Neural progenitor cell (in vitro differentiated cells): ENCODE measurements around the gene PITRM1. TPM values are rescaled to one million over a fixed set of nuclear protein-coding genes. Genes with fewer than 3 reads are reported as not detected.

Experiments used
- DNase-seq: peaks from one replicate; pipeline ENCODE4 v3.0.0-alpha.2; 2016; ENCODE audit warnings: low spot score
- H2AFZ ChIP-seq: fragments of 200-600 bp; sonication (generic); replicated peaks from 2 replicates; pipeline ENCODE4 v1.6.1; 2016; ENCODE audit warnings: antibody characterized with exemption
- H3F3A ChIP-seq: fragments of 200-600 bp; sonication (generic); 2 replicates; pipeline ENCODE4 v1.6.1; 2016; ENCODE audit warnings: antibody characterized with exemption, low read depth
- H3K27ac ChIP-seq: fragments of 200-600 bp; sonication (generic); 2 replicates; pipeline ENCODE4 v1.5.1; 2016; ENCODE audit warnings: mild to moderate bottlenecking
- H3K27me3 ChIP-seq: fragments of 200-600 bp; sonication (generic); 2 replicates; pipeline ENCODE4 v1.6.1; 2016; ENCODE audit warnings: mild to moderate bottlenecking, moderate library complexity
- H3K36me3 ChIP-seq: fragments of 200-600 bp; sonication (generic); 2 replicates; pipeline ENCODE4 v1.5.1; 2016
- H3K4me1 ChIP-seq: fragments of 200-600 bp; sonication (generic); 2 replicates; pipeline ENCODE4 v1.6.1; 2016; ENCODE audit warnings: mixed run types
- H3K4me2 ChIP-seq: fragments of 200-600 bp; sonication (generic); 2 replicates; pipeline ENCODE4 v1.6.1; 2016
- H3K4me3 ChIP-seq: fragments of 200-600 bp; sonication (generic); 2 replicates; pipeline ENCODE4 v1.5.1; 2016
- H3K79me2 ChIP-seq: fragments of 200-600 bp; sonication (generic); 2 replicates; pipeline ENCODE4 v1.6.1; 2016; ENCODE audit warnings: low read depth
- H3K9ac ChIP-seq: fragments of 200-600 bp; sonication (generic); 2 replicates; pipeline ENCODE4 v1.6.1; 2016
- H3K9me3 ChIP-seq: fragments of 200-600 bp; sonication (generic); 2 replicates; pipeline ENCODE4 v1.5.1; 2016; ENCODE audit warnings: low read depth
- H4K20me1 ChIP-seq: fragments of 200-600 bp; sonication (generic); 2 replicates; pipeline ENCODE4 v1.6.1; 2016; ENCODE audit warnings: low read depth
- H3K27ac Mint-ChIP-seq: 3 replicates; pipeline ENCODE4 v1.8.0; 2021; ENCODE audit warnings: mixed read lengths
- H3K27me3 Mint-ChIP-seq: 2 replicates; pipeline ENCODE4 v1.8.0; 2022; ENCODE audit warnings: low read depth, mild to moderate bottlenecking, inconsistent platforms, moderate library complexity, mixed read lengths; ENCODE audit not compliant: insufficient read depth
- H3K36me3 Mint-ChIP-seq: 3 replicates; pipeline ENCODE4 v1.8.0; 2021; ENCODE audit warnings: mixed read lengths
- H3K4me1 Mint-ChIP-seq: 3 replicates; pipeline ENCODE4 v1.8.0; 2021; ENCODE audit warnings: mixed read lengths
- H3K4me3 Mint-ChIP-seq: 3 replicates; pipeline ENCODE4 v1.8.0; 2021; ENCODE audit warnings: mild to moderate bottlenecking, moderate library complexity, mixed read lengths
- H3K9me3 Mint-ChIP-seq: 3 replicates; pipeline ENCODE4 v1.8.0; 2020; ENCODE audit warnings: mixed read lengths
- EZH2 ChIP-seq: fragments of 200-600 bp; sonication (generic); IDR thresholded peaks from 2 replicates; pipeline ENCODE4 v1.6.1; 2017; ENCODE audit warnings: antibody characterized with exemption, mild to moderate bottlenecking, moderate library complexity
- EZH2phosphoT487 ChIP-seq: fragments of 200-600 bp; sonication (generic); IDR thresholded peaks from 2 replicates; pipeline ENCODE4 v1.6.1; 2017; ENCODE audit warnings: antibody characterized with exemption
- total RNA-seq: library from RNA; depleted of rRNA; stranded (reverse); fragments of >200 nt; gene quantifications from 2 replicates; pipeline ENCODE4 v1.2.3, GENCODE V29; 2015; ENCODE audit warnings: low replicate concordance
- TF ChIP-seq, protein P1 (sequence below): fragments of 200-600 bp; sonication (generic); IDR thresholded peaks from 2 replicates; pipeline ENCODE4 v1.5.1; 2017; ENCODE audit warnings: antibody characterized with exemption, mild to moderate bottlenecking

Gene PITRM1
- total RNA-seq, 1 donor from 2014 or later = 38.0 TPM

DNA sequence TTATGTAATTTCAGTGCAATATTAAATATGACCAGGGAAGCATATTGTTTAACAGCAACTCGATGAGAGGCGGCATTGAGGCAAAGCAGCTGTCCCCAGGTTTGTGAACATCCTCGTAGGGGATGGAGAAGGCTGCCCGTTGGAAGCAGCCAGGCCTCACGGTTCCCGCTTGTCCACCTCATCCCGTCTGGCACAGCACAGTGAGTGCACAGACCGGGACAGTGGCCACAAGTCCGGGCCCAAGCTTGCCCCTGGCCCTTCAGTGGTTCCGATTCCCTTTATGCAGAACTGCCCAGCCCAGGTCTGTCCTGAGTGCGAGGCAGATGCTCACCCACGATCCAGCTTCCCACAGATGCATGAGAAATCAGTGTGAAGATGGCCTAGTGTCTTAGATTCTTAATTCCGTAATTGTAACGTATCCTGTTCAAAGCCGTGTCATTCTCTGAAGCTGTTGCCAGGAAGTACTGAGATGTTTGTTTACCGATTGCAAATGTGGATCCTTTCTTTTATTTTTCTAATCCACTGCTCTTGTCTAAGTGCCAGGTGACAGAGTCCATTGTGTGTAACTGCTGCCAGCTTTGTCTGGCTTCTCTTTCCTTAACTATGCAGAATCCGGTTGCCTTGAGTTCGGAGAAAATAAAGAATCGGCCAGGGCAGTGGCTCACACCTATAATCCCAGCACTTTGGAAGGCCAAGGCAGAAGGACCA lies 69.7 kb downstream of the PITRM1 start:
- Mint-ChIP-seq H3K4me1 (peaks cover 9% of the 10 kb centered on the region), H3K9me3 (peaks cover 8% of the 10 kb centered on the region), H3K36me3 (peaks cover 36% of the 10 kb centered on the region), H3K27ac (no peak overlapping the region), H3K4me3 (no peak overlapping the region), H3K27me3 (peaks cover 6% of the 10 kb centered on the region)
- H3K27me3 ChIP-seq = no peaks in the 10 kb centered on the region
- H4K20me1 ChIP-seq = no peaks in the 10 kb centered on the region
- H3F3A ChIP-seq = no peaks in the 10 kb centered on the region
- no peak overlapping the region for H3K4me2 ChIP-seq
- no peaks in the 10 kb centered on the region for H3K9me3 ChIP-seq
- TF ChIP-seq, protein P1, sequence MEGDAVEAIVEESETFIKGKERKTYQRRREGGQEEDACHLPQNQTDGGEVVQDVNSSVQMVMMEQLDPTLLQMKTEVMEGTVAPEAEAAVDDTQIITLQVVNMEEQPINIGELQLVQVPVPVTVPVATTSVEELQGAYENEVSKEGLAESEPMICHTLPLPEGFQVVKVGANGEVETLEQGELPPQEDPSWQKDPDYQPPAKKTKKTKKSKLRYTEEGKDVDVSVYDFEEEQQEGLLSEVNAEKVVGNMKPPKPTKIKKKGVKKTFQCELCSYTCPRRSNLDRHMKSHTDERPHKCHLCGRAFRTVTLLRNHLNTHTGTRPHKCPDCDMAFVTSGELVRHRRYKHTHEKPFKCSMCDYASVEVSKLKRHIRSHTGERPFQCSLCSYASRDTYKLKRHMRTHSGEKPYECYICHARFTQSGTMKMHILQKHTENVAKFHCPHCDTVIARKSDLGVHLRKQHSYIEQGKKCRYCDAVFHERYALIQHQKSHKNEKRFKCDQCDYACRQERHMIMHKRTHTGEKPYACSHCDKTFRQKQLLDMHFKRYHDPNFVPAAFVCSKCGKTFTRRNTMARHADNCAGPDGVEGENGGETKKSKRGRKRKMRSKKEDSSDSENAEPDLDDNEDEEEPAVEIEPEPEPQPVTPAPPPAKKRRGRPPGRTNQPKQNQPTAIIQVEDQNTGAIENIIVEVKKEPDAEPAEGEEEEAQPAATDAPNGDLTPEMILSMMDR = no peak
- TF ChIP-seq EZH2 (no peak), EZH2phosphoT487 (no peak)
- H3K4me1 ChIP-seq = no peaks in the 10 kb centered on the region
- no peaks in the 10 kb centered on the region for H3K36me3 ChIP-seq
- no peak overlapping the region for H3K27ac ChIP-seq
- no peak for DNase-seq
- no peak overlapping the region for H2AFZ ChIP-seq
- no peak overlapping the region for H3K9ac ChIP-seq
- no peak overlapping the region for H3K4me3 ChIP-seq
- H3K79me2 ChIP-seq = peaks cover 3% of the 10 kb centered on the region

DNA sequence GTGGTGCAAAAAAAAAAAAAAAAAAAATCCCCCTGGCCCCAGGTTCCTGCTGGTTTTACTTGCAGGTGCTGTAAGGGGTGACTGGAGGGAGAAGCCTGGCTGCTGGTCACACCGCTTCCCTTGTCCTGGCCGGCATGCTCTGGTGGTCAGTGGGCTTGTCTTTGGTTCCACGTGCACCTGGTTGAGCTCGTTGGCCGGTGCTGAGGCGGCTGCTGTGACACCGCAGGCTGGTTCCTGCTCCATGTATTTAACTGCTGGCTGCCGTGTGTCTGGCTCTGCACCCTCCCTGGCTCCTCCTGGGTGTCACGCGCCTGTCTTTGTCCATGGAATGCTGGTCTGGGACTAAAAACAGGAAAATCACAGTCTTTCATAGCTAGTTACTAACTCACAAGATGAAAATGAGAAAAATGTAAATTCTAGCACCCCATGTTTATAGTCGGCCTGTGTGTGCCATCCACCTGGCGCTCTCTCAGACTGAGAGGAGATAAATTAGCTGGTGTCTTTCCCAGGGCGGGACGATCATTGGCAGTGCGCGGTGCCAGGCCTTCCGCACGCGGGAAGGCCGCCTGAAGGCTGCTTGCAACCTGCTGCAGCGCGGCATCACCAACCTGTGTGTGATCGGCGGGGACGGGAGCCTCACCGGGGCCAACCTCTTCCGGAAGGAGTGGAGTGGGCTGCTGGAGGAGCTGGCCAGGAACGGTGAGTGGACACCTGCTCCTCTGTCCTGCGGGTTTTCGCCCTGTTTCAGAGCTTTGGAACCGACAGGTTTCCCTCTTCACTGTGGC lies 71.5 kb downstream of the PITRM1 start:
- Mint-ChIP-seq H3K4me1 (peaks cover 5% of the 10 kb centered on the region), H3K9me3 (peaks cover 8% of the 10 kb centered on the region), H3K27me3 (peaks cover 6% of the 10 kb centered on the region), H3K4me3 (no peak overlapping the region), H3K36me3 (peaks cover 33% of the 10 kb centered on the region), H3K27ac (no peak overlapping the region)
- Histone ChIP-seq H3K9ac (no peak overlapping the region), H2AFZ (no peak overlapping the region), H4K20me1 (no peaks in the 10 kb centered on the region), H3K27ac (no peak overlapping the region), H3K79me2 (peaks cover 7% of the 10 kb centered on the region), H3K4me2 (no peak overlapping the region), H3K27me3 (no peaks in the 10 kb centered on the region), H3K36me3 (no peaks in the 10 kb centered on the region), H3F3A (no peaks in the 10 kb centered on the region), H3K4me1 (no peaks in the 10 kb centered on the region), H3K9me3 (no peaks in the 10 kb centered on the region), H3K4me3 (no peak overlapping the region)
- DNase-seq = no peak
- TF ChIP-seq EZH2 (no peak), EZH2phosphoT487 (no peak)
- TF ChIP-seq, protein P1 = no peak

DNA sequence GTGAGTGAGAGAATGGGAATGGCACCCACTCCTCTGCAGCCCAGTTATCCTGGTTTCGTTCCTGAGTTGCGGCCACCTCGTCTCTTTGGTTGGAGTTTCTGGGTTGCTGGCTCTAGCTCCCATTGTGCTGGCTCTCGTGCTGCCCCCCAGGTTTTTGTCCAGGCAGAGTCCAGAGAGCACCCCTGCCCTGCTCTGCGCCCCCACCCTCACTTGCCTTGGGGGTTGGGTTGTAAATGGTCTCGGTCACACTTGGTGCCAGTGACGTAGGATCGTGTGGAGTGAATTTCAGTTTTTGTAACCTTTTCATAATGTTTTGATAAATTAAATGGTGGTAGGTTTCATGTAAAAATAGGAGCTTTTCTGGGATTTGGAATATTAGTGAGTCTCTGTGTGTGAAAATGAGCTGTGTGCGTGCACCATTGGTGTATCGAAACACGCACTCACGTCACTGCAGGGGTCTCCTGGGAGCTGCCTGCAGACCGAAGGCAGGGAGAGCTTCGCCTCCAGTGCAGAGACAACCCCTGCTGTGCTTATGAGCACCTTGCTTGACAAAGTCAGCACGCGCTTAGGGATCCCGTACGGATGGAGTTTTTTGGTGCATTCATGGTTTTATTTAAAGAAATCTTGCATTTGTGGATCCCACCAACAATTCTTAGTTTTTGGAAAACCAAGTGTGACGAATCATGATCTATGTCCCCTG lies 72.3 kb downstream of the PITRM1 start:
- peaks cover 6% of the 10 kb centered on the region for H3K27me3 Mint-ChIP-seq
- Histone ChIP-seq H3K4me1 (no peaks in the 10 kb centered on the region), H3K27me3 (no peaks in the 10 kb centered on the region), H3K9ac (no peak overlapping the region), H3K4me3 (no peak overlapping the region), H3K27ac (no peak overlapping the region), H2AFZ (no peak overlapping the region), H3K4me2 (no peak overlapping the region), H3K36me3 (no peaks in the 10 kb centered on the region), H3K79me2 (peaks cover 7% of the 10 kb centered on the region), H3K9me3 (no peaks in the 10 kb centered on the region), H3F3A (no peaks in the 10 kb centered on the region), H4K20me1 (no peaks in the 10 kb centered on the region)
- TF ChIP-seq EZH2phosphoT487 (no peak), EZH2 (no peak)
- TF ChIP-seq, protein P1 = no peak
- H3K4me1 Mint-ChIP-seq = peaks cover 11% of the 10 kb centered on the region
- H3K9me3 Mint-ChIP-seq = peaks cover 8% of the 10 kb centered on the region
- H3K4me3 Mint-ChIP-seq = no peak overlapping the region
- peaks cover 33% of the 10 kb centered on the region for H3K36me3 Mint-ChIP-seq
- DNase-seq = no peak
- no peak overlapping the region for H3K27ac Mint-ChIP-seq
